ENCODE results near the gene NUP153. TPM values are rescaled to one million over a fixed set of nuclear protein-coding genes. Genes with fewer than 3 reads are reported as not detected.
A peak's percentile ranks its signal among the peaks of the same experiment; 100 is the strongest.

Gene NUP153
- total RNA-seq, 4 donors from 2014 or later: 30.0 to 33.5 (median 33.0) TPM

- Histone ChIP-seq H3K4me3 (no peak overlapping the region), H3K27me3 (no peaks in the 10 kb centered on the region), H3K36me3 (no peaks in the 10 kb centered on the region), H3K27ac (no peak overlapping the region), H3K4me1 (peaks cover 0 to 7% (median 0%) of the 10 kb centered on the region in 4 donors), H3K9me3 (peaks cover 0 to 9% (median 3%) of the 10 kb centered on the region in 4 donors)
- DNase-seq (ENCODE audit: low spot score in 2 of 2): no peak
- 73 to 83% methylated on average over 1 of the region's 1 CpG for WGBS, 2 donors
- no peak for TF ChIP-seq POLR2A (IDR thresholded peaks at IDR 0.05)
- TF ChIP-seq EP300 (IDR thresholded peaks at IDR 0.05): no peak
- no peak for TF ChIP-seq CTCF (IDR thresholded peaks at IDR 0.05)
Observed at GRCh38 chr6:17577059-17577458, 129.7 kb downstream of the NUP153 start.

- Histone ChIP-seq H3K4me3 (no peak overlapping the region), H3K36me3 (no peaks in the 10 kb centered on the region), H3K9me3 (peaks cover 0 to 9% (median 3%) of the 10 kb centered on the region in 4 donors), H3K27me3 (no peaks in the 10 kb centered on the region), H3K4me1 (no peaks in the 10 kb centered on the region), H3K27ac (no peak overlapping the region)
- TF ChIP-seq EP300 (IDR thresholded peaks at IDR 0.05) (no peak), POLR2A (IDR thresholded peaks at IDR 0.05) (no peak), CTCF (IDR thresholded peaks at IDR 0.05) (no peak)
- 88 to 92% methylated on average over 8 of the region's 8 CpGs for WGBS, 2 donors
- no peak for DNase-seq (ENCODE audit: low spot score in 2 of 2)
Observed at GRCh38 chr6:17574866-17575560, 131.7 kb downstream of the NUP153 start.

GRCh38 chr6:17565399-17565798 lies 141.3 kb downstream of the NUP153 start:
- Histone ChIP-seq H3K27ac (no peak overlapping the region), H3K4me1 (no peaks in the 10 kb centered on the region), H3K27me3 (no peaks in the 10 kb centered on the region), H3K4me3 (no peak overlapping the region), H3K36me3 (no peaks in the 10 kb centered on the region), H3K9me3 (peaks cover 0 to 13% (median 0%) of the 10 kb centered on the region in 4 donors)
- TF ChIP-seq POLR2A (IDR thresholded peaks at IDR 0.05) (no peak), EP300 (IDR thresholded peaks at IDR 0.05) (no peak), CTCF (IDR thresholded peaks at IDR 0.05) (no peak)
- 94 to 95% methylated on average over 3 of the region's 3 CpGs for WGBS, 2 donors
- no peak for DNase-seq (ENCODE audit: low spot score in 2 of 2)

Small RNA genes lying within 50 kb of the gene (small RNA-seq; reads per million reads assigned to genes)
- gene RF00019: not detected
- 7.0 reads per million, percentile 87 among the genes with 10 or more reads in this experiment for gene RNA5SP204
- gene RNU6-190P: not detected
- gene SUMO2P13: not detected

Other genes with a start within 250 kb of the NUP153 start
- 10 to 100 TPM; 35.6 to 47.6 (median 36.2) TPM for gene FAM8A1, start 106.6 kb downstream of the NUP153 start, total RNA-seq

Measured in tibial nerve (tissue), 4 donors.